Stimulated activated CD4-positive, alpha-beta T cell treated with anti-CD3 and anti-CD28 coated beads, TNF-alpha, amount 100 ng/mL, for 4 hours (primary cell): ENCODE measurements around the gene MINDY4.

ENCODE experiments used
- DNase-seq, 3 experiments: peaks; one replicate each; pipeline ENCODE4 v3.0.0-alpha.2; 2020; ENCODE audit warnings: low read depth in 3 of 3

Gene MINDY4

GRCh38 chr7:30771174-30771879 lies at the start of gene MINDY4:
Gene MINDY4 (plus strand): TSS chr7:30771417. CDS start chr7:30771494, 77 bp downstream.
- peak; percentile 23 to 57 (median 47) for DNase-seq

GRCh38 chr7:30722187-30722586 lies 49.0 kb upstream of the MINDY4 start:
- no peak for DNase-seq

GRCh38 chr7:30722671-30723070 lies 48.5 kb upstream of the MINDY4 start:
- DNase-seq = no peak

GRCh38 chr7:30723776-30724175 lies 47.4 kb upstream of the MINDY4 start:
- DNase-seq = no peak

- DNase-seq = no peak
Observed at GRCh38 chr7:30726296-30727006, 44.8 kb upstream of the MINDY4 start.

- peak in 1 of 3 experiments; percentile 13 for DNase-seq
Observed at GRCh38 chr7:30727061-30727945, 43.9 kb upstream of the MINDY4 start.

- DNase-seq = no peak
Observed at GRCh38 chr7:30728591-30729100, 42.6 kb upstream of the MINDY4 start.

- no peak for DNase-seq
Observed at GRCh38 chr7:30729642-30730041, 41.6 kb upstream of the MINDY4 start.

GRCh38 chr7:30730097-30730496 lies 41.1 kb upstream of the MINDY4 start:
- DNase-seq = no peak

- no peak for DNase-seq
Observed at GRCh38 chr7:30730996-30731395, 40.2 kb upstream of the MINDY4 start.

GRCh38 chr7:30731581-30731980 lies 39.6 kb upstream of the MINDY4 start:
- no peak for DNase-seq

- DNase-seq = no peak
Observed at GRCh38 chr7:30732606-30733005, 38.6 kb upstream of the MINDY4 start.

- no peak for DNase-seq
Observed at GRCh38 chr7:30733216-30733615, 38.0 kb upstream of the MINDY4 start.

- DNase-seq = no peak
Observed at GRCh38 chr7:30733691-30734090, 37.5 kb upstream of the MINDY4 start.

GRCh38 chr7:30734497-30734896 lies 36.7 kb upstream of the MINDY4 start:
- no peak for DNase-seq

GRCh38 chr7:30735631-30736030 lies 35.6 kb upstream of the MINDY4 start:
- no peak for DNase-seq

GRCh38 chr7:30736291-30736690 lies 34.9 kb upstream of the MINDY4 start:
- DNase-seq = no peak

- no peak for DNase-seq
Observed at GRCh38 chr7:30738026-30738915, 32.9 kb upstream of the MINDY4 start.

GRCh38 chr7:30739691-30740090 lies 31.5 kb upstream of the MINDY4 start:
- DNase-seq = no peak

GRCh38 chr7:30740417-30741181 lies 30.6 kb upstream of the MINDY4 start:
- DNase-seq = peak; percentile 48 to 58 (median 53)
